Panc1 (cell line): ENCODE data around the gene ADGRE3. TPM values are rescaled to one million over a fixed set of nuclear protein-coding genes. Genes with fewer than 3 reads are reported as not detected.
A peak's percentile ranks its signal among the peaks of the same experiment; 100 is the strongest.

Experiments
- ATAC-seq: fragments of 200-7000 bp; cut with Tn5 transposase; 2 replicates; pipeline ENCODE4 v1.9.1; 2020; ENCODE audit warnings: mild to moderate bottlenecking, moderate library complexity
- Bru-seq: library from RNA; stranded (reverse); fragments of 400-500 nt; gene quantifications from one replicate; lab custom pipeline; 2021; lab: Mats Ljungman, UMichigan
- BruChase-seq, 2 experiments: library from RNA; stranded (reverse); fragments of 400-500 nt; gene quantifications; one replicate each; lab custom pipeline; 2021; lab: Mats Ljungman, UMichigan
- BruUV-seq: library from RNA; stranded (reverse); fragments of 400-500 nt; replicated peaks from 2 replicates; lab custom pipeline; 2021; lab: Mats Ljungman, UMichigan
- CTCF ChIA-PET: fragments of 300-600 bp; sonication (Branson Sonifier 250); formaldehyde crosslinking; loops from one replicate; lab custom pipeline; 2022; ENCODE audit warnings: antibody characterized with exemption; lab: Charles Lee
- POLR2A ChIA-PET: fragments of 300-600 bp; sonication (Branson Sonifier 250); formaldehyde crosslinking; loops from one replicate; lab custom pipeline; 2022; ENCODE audit warnings: antibody characterized with exemption; lab: Charles Lee
- DNase-seq: peaks from one replicate; pipeline ENCODE4 v3.0.0-alpha.2; 2010; ENCODE audit warnings: low read depth, low spot score
- H3K27ac ChIP-seq: 2 replicates; pipeline ENCODE4 v1.5.1; 2011; ENCODE audit warnings: mild to moderate bottlenecking, low read length, inconsistent platforms
- H3K27me3 ChIP-seq: fragments of 200-500 bp; sonication (Bioruptor generic); 2 replicates; pipeline ENCODE4 v1.6.0; 2014; ENCODE audit warnings: low read length, inconsistent platforms; ENCODE audit not compliant: control insufficient read depth, insufficient read depth
- H3K36me3 ChIP-seq: fragments of 200-500 bp; sonication (Bioruptor generic); 2 replicates; pipeline ENCODE4 v1.5.1; 2014; ENCODE audit warnings: inconsistent platforms, mild to moderate bottlenecking, low read length, moderate library complexity; ENCODE audit not compliant: control insufficient read depth, insufficient read depth
- H3K4me1 ChIP-seq: 2 replicates; pipeline ENCODE4 v1.5.1; 2011; ENCODE audit warnings: inconsistent platforms, mild to moderate bottlenecking, low read length, moderate library complexity; ENCODE audit not compliant: control insufficient read depth, insufficient read depth
- H3K4me3 ChIP-seq, 2 experiments: 2 replicates each; pipeline ENCODE4 v1.5.1; 2011 to 2012; ENCODE audit warnings: low read depth in 2 of 2, low read length in 2 of 2, mild to moderate bottlenecking in 2 of 2, inconsistent platforms in 1 of 2, moderate library complexity in 1 of 2
- H3K9me3 ChIP-seq: fragments of 200-500 bp; sonication (Bioruptor generic); 2 replicates; pipeline ENCODE4 v1.5.1; 2014; ENCODE audit warnings: low read depth, mild to moderate bottlenecking, inconsistent platforms, low read length, moderate library complexity; ENCODE audit not compliant: control insufficient read depth, insufficient read depth
- POLR2AphosphoS5 ChIP-seq: IDR thresholded peaks from 2 replicates; pipeline ENCODE4 v1.6.1; 2012; ENCODE audit warnings: mild to moderate bottlenecking, low read depth, low read length, moderate library complexity
- SIN3A ChIP-seq: IDR thresholded peaks from 2 replicates; pipeline ENCODE4 v1.6.1; 2012; ENCODE audit warnings: low read depth, mild to moderate bottlenecking, low read length, moderate library complexity, borderline replicate concordance; ENCODE audit not compliant: insufficient read depth
- TCF7L2 ChIP-seq: IDR thresholded peaks from 2 replicates; pipeline ENCODE4 v1.6.1; 2011; ENCODE audit warnings: mild to moderate bottlenecking, low read depth, low read length, inconsistent platforms
- in situ Hi-C: cut with HindIII; loops from 2 replicates; pipeline ENCODE4 v1.10.0; 2016; ENCODE audit warnings: low sequenced_read_pairs, low pct_unique_long_range_greater_than_20kb
- intact Hi-C: fragments of 100-400 bp; cut with micrococcal nuclease; formaldehyde crosslinking; loops from one replicate; pipeline ENCODE4 v1.10.0; 2022; ENCODE audit not compliant: unreplicated experiment
- long read RNA-seq: library from polyadenylated mRNA; unstranded; transcript quantifications from one replicate; pipeline ENCODE4 v2.0.0, GENCODE V29; 2021; ENCODE audit not compliant: unreplicated experiment
- polyA plus RNA-seq: library from polyadenylated mRNA; unstranded; fragments of >200 nt; gene quantifications from one replicate; pipeline ENCODE4 v1.2.1, GENCODE V29; 2012; ENCODE audit warnings: missing spikeins; ENCODE audit not compliant: insufficient read length
- total RNA-seq: library from RNA; stranded (reverse); gene quantifications from one replicate; pipeline ENCODE4 v1.2.1, GENCODE V29; 2021; ENCODE audit not compliant: unreplicated experiment
- TF ChIP-seq, protein P1 (sequence below): fragments of 450-650 bp; IDR thresholded peaks from 2 replicates; pipeline ENCODE4 v1.5.1; 2017; ENCODE audit warnings: mild to moderate bottlenecking
- TF ChIP-seq, protein P2 (sequence below), 2 experiments: IDR thresholded peaks; 2 replicates each; pipeline ENCODE4 v1.6.1; 2011 to 2012; ENCODE audit warnings: low read depth in 2 of 2, control low read depth in 1 of 2, low read length in 1 of 2, mild to moderate bottlenecking in 1 of 2, moderate library complexity in 1 of 2; ENCODE audit not compliant: insufficient read depth in 1 of 2

Gene ADGRE3
- total RNA-seq (not detected), Bru-seq, nascent RNA (not detected), BruChase-seq, experiment 1, labeled RNA remaining after a 2-hour chase (percentile 1 among the genes with signal in this experiment), BruChase-seq, experiment 2, labeled RNA remaining after a 6-hour chase (percentile 6 among the genes with signal in this experiment)
- not detected for polyA plus RNA-seq
- long read RNA-seq: 0 reads

GRCh38 chr19:14674764-14675163, at the start of gene ADGRE3:
Gene ADGRE3 (minus strand): TSS chr19:14674844. CDS start chr19:14674770, 74 bp downstream.
- CTCF ChIA-PET: interaction anchor here (0.7 kb wide), 1 partner anchor 79 kb away, joined by 4 read pairs; no protein-coding TSS in a partner anchor
- DNase-seq: no peak

DNA sequence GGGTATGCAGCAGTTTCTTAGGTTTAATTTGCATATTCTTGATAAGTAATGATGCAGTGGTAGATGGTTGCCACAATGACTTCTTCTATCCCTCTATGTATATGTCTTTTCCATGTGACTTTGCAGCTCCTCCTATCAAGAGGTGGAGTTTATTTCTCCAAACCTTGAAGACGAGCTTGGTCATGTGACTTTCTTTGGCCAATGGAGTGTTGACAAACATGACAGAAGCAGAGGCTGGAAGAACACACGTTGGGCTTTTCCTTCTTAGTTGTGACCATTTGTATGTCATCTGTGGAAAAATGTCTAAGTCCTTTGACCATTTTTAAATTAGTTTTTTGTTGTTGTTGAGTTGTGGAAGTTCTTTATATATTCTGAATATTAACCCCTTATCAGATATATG, 47.5 kb upstream of the ADGRE3 start:
- Histone ChIP-seq H3K27me3 (no peaks in the 10 kb centered on the region), H3K36me3 (no peaks in the 10 kb centered on the region; the same call in 1 of the 2 replicates), H3K27ac (no peak overlapping the region), H3K4me1 (no peaks in the 10 kb centered on the region), H3K4me3 (no peak overlapping the region), H3K9me3 (peaks cover 46% of the 10 kb centered on the region)
- no TSS peak for BruUV-seq
- ChIA-PET CTCF (no interaction called here), POLR2A (no interaction called here)
- DNase-seq: no peak
- TF ChIP-seq, protein P1, sequence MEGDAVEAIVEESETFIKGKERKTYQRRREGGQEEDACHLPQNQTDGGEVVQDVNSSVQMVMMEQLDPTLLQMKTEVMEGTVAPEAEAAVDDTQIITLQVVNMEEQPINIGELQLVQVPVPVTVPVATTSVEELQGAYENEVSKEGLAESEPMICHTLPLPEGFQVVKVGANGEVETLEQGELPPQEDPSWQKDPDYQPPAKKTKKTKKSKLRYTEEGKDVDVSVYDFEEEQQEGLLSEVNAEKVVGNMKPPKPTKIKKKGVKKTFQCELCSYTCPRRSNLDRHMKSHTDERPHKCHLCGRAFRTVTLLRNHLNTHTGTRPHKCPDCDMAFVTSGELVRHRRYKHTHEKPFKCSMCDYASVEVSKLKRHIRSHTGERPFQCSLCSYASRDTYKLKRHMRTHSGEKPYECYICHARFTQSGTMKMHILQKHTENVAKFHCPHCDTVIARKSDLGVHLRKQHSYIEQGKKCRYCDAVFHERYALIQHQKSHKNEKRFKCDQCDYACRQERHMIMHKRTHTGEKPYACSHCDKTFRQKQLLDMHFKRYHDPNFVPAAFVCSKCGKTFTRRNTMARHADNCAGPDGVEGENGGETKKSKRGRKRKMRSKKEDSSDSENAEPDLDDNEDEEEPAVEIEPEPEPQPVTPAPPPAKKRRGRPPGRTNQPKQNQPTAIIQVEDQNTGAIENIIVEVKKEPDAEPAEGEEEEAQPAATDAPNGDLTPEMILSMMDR: no peak
- TF ChIP-seq, protein P2, sequence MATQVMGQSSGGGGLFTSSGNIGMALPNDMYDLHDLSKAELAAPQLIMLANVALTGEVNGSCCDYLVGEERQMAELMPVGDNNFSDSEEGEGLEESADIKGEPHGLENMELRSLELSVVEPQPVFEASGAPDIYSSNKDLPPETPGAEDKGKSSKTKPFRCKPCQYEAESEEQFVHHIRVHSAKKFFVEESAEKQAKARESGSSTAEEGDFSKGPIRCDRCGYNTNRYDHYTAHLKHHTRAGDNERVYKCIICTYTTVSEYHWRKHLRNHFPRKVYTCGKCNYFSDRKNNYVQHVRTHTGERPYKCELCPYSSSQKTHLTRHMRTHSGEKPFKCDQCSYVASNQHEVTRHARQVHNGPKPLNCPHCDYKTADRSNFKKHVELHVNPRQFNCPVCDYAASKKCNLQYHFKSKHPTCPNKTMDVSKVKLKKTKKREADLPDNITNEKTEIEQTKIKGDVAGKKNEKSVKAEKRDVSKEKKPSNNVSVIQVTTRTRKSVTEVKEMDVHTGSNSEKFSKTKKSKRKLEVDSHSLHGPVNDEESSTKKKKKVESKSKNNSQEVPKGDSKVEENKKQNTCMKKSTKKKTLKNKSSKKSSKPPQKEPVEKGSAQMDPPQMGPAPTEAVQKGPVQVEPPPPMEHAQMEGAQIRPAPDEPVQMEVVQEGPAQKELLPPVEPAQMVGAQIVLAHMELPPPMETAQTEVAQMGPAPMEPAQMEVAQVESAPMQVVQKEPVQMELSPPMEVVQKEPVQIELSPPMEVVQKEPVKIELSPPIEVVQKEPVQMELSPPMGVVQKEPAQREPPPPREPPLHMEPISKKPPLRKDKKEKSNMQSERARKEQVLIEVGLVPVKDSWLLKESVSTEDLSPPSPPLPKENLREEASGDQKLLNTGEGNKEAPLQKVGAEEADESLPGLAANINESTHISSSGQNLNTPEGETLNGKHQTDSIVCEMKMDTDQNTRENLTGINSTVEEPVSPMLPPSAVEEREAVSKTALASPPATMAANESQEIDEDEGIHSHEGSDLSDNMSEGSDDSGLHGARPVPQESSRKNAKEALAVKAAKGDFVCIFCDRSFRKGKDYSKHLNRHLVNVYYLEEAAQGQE (IDR thresholded peaks at IDR 0.05; ENCODE audit: insufficient read depth in 1 of 2, low read depth in 2 of 2, low read length in 1 of 2): no peak
- TF ChIP-seq SIN3A (no peak), TCF7L2 (no peak), POLR2AphosphoS5 (no peak)
- intact Hi-C loops (no loop called here), in situ Hi-C loops (no loop called here)
- ATAC-seq: no peak

More at GRCh38 chr19:14674764-14675163, at the start of gene ADGRE3:
- no TSS peak for BruUV-seq
- Histone ChIP-seq H3K36me3 (no peaks in the 10 kb centered on the region), H3K4me3 (no peak within 1 kb of the TSS), H3K27me3 (peaks cover 2% of the 10 kb centered on the region; the same call in 1 of the 2 replicates), H3K9me3 (no peaks in the 10 kb centered on the region; the same call in 1 of the 2 replicates), H3K4me1 (no peaks in the 10 kb centered on the region), H3K27ac (no peak within 1 kb of the TSS)
- in situ Hi-C loops: no loop called here
- no peak for TF ChIP-seq SIN3A
- TF ChIP-seq, protein P2 (IDR thresholded peaks at IDR 0.05; ENCODE audit: insufficient read depth in 1 of 2, low read depth in 2 of 2, low read length in 1 of 2): no peak
- TF ChIP-seq POLR2AphosphoS5: no peak
- TF ChIP-seq TCF7L2: no peak
- TF ChIP-seq, protein P1: no peak
- no peak for ATAC-seq
- intact Hi-C loops: loop anchor here (5.0 kb wide), 1 partner anchor 97 kb away; no protein-coding TSS in a partner anchor
- POLR2A ChIA-PET: no interaction called here
